Stimulated activated CD8-positive, alpha-beta memory T cell treated with anti-CD3 and anti-CD28 coated beads, Interleukin-4, amount 100 ng/mL, for 48 hours (primary cell): ENCODE results near the gene JDP2.

Source experiments
- DNase-seq: peaks from one replicate; pipeline ENCODE4 v3.0.0-alpha.2; 2020

JDP2 gene

DNA sequence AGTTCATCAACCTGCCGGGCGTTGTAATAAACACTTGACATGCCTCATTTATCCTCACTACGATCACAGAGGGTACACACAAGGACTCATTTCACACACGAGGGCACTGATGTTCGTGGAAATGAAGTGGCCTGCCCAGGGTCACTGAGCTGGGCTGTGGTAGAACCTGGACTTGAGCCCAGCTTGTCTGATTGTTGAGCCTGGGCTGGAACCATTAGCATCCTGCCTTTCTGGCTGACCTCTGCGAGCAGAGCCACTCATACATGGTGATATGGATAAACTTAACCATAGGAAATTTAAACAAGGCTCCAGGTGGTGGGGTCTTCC lies 16.6 kb upstream of the JDP2 start:
- no peak for DNase-seq

GRCh38 chr14:75413013-75413412 lies 14.8 kb upstream of the JDP2 start:
- no peak for DNase-seq

- DNase-seq: no peak
Measured at GRCh38 chr14:75417674-75418073, 10.1 kb upstream of the JDP2 start.

- DNase-seq: peak; percentile 79
Measured at GRCh38 chr14:75418850-75419768, 8.7 kb upstream of the JDP2 start.

GRCh38 chr14:75422169-75422568 lies 5.7 kb upstream of the JDP2 start:
- peak; percentile 32 for DNase-seq

DNA sequence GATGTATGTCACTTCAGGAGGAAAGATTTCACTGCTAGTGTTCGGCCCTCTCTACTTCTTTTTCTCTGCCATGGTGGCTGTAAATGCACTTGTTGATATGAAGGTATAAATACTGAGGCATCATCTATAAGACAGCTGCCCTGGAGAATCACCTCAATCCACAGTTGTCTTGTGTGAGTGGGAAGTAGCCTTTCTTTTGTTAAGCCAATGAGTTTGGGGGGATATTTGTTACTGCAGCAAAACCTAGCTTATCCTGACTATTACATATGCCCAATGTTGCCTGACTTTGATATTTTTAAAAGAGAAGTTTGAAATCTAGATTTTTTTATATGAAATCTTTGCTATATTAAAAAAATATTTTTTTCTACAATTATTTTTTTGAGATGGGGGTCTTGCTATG lies 3.3 kb upstream of the JDP2 start:
- no peak for DNase-seq

DNA sequence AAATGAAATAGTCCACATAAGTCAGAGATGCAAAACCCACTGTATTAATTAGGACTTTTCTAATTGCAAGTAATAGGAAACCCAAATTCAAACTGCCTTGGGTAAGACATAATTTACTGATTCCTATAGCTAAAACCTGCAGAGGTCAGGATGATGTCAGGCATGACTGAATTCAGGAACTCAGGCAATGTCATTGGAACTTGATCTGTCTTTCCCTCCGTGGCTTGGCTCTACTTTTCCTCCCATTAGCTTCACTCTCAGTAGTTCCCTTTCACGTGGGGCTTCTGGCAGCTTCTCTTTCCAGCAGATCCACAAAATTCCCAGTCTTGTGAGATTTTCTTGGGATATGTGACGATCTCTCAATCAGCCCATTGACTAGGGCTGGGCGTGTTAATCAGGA lies 2.4 kb upstream of the JDP2 start:
- no peak for DNase-seq

DNA sequence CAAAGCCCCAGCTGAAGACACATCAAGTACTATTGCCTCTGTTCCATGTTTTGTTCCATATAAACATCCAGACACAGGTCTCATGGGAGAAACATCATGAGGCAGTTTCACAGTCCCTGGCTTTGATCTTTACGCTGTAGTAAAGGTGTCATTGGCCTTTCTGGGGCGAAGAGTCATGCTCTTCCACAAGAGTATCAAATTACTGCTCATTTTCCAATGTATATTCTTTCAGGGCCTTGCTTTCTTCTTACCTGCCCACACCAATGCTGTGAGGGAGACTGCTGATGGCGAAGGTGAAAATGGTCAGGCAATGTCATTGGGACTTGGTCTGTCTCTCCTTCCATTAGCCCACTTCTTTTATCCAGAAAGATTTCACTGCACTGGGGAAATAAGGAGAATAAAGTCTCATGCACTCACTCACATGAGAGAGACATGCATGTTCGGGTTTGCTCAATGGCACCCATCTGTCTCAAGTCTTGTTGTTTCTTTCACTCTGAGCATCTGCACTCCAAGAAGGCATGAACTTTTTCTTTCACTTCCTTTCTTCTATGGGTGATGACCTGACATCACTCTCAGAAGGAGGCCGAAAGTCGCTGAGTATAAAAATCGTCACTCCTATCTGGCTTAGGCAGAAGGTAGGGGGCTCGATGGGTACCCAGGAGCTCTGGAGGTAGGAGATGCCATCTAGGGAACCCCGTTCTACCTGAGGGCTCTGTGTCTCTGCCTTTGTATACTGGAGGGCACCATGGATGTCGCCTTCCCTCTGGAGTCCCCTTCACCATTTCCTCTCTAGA lies 1.3 kb upstream of the JDP2 start:
- DNase-seq: no peak

- no peak for DNase-seq
Measured at GRCh38 chr14:75427126-75427481, 718 bp upstream of the JDP2 start.

DNA sequence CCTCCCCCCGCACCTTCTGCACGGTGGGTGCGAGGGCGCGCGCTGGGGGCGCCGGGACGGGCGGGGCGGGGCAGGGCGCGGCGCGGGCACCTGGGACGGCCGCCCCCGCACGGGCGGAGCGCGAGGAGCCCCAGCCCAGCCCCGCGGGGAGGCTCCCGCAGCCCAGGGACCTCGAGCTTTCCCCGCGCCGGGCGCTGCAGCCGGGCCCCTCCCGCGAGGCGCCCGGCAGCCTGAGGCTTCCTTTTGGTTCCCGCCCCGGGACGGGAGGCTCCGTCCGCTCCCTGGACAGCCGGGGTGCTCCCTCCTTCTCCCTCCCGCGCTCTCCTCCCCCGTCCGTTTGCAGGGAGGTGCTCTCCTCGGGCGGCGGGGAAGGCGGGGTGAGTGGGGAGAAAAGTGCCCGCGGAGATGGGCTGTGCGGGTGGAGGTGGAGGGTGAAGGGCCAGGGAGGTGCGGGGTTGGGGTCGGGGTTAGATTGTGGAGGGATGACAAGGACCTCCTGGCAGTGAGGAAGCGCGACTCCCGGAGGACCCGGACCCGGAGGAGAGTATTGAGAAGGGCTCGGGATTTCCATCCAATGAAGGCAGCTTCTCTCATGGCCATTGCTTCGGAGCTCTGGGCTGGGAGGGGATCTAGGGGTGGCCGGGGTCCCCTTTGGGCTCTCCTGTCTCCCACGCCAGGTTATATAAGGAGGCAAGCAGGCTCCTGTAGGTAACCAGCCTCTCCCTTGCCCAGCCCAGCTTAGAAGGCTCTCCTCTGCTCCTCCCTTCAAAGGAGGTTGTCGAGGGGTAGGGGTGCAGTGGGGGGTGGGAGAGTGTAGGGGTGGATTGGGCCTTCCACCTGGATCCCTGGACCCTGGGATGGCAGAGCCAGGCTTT lies 645 bp downstream of the JDP2 start:
- peak; percentile 31 for DNase-seq

- DNase-seq: no peak
Measured at GRCh38 chr14:75429562-75429961, 1.7 kb downstream of the JDP2 start.

GRCh38 chr14:75430116-75430515 lies 2.3 kb downstream of the JDP2 start:
- DNase-seq: no peak

GRCh38 chr14:75430526-75430925 lies 2.7 kb downstream of the JDP2 start:
- DNase-seq: no peak

GRCh38 chr14:75430976-75431375 lies 3.2 kb downstream of the JDP2 start:
- no peak for DNase-seq

- DNase-seq: no peak
Measured at GRCh38 chr14:75431827-75432226, 4.0 kb downstream of the JDP2 start.

DNA sequence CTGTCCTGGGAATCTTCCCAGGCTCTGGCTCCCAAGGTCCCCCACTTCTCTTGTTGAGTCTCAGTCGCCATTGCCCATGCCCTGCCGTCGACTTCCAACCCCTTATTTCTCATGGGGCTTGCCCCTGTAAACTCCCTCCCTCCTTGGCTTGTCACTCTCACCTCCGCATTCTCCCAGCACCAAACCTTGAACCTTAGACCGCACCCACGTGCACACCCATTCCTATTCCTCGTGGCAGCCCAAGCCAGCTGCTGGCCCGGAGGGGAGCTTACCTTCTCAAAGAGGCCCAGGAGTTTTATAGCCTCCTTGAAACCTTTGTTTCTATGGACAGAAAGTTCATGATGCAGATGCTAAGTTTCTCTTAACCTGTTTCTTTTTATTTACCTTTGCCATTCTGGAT lies 4.6 kb downstream of the JDP2 start:
- DNase-seq: no peak

DNA sequence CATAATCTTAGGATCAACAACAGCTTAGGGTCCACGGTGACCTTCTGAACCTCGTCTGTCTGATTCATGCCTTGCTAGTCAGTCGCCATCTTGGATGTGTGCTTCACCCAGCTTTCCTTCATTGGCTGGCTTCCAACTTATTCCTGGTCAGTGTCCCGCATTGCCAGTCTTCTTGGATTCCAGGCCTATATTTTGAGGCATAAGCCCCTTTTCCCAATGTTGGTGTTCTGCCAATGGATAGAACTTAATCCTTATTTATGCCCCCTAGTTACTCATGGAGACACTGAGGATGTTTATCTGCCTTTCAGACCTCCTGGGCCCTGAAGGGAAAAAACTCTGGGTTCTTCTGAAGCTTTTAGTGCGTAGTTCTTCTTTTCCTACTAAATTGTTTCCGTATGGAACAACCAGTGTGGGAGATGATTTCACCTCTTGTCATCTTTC lies 5.8 kb downstream of the JDP2 start:
- no peak for DNase-seq

DNA sequence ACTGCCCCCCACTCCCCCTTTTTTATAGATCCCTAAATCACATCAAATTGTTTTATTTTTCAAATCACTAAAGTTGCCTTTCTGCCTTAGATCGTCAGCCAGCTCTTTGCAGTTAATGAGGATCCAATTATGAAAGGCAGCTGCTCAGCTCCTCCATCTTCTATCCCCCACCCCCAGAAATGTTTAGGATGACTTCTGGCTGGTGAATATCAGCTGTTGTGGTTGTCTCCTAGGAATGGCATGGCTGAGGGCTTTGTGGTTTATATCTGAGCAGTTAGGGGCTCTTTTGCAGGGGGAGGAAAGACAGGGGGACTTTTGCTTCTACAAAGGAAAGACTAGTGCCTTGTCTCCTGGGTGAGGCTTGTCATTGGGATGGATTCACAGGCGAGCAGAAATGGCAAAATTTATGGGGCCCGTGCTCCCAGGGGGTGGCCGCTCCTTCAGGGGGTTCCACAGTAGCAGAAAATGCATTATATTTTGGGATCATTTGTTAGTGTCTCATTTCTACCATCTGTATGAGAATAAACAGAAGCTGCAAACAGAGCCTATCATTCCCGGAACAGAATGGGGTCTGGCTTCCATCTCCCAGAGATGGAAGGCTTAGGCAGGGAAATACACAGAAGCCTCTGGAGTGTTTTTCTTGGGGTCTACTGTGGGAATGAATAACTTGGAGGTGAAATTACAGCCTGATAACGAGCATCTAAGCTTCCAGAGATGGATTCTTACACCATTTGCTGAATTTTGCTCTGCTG lies 6.5 kb downstream of the JDP2 start:
- DNase-seq: no peak

- no peak for DNase-seq
Measured at GRCh38 chr14:75434890-75435248, 7.0 kb downstream of the JDP2 start.

DNA sequence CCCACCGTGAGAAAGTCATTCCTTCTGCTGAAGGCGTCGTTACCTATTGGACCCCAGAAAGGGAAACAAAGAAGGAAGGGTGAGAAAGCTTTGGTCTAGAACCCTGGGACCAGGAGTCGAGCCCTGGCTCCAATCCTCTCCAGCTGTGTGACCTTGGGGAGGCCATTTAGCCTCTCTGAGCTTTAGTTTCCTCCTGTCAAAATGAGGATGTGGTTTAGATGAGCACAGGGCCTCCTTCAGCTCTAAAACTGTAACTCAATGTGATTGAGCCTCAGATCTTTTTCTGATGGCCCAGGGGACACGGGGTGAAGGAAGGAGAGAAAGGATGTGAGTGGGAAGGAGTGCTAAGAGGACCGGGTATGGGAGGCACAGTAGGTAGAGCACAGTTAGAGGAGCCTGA lies 7.7 kb downstream of the JDP2 start:
- DNase-seq: no peak

- no peak for DNase-seq
Measured at GRCh38 chr14:75437201-75438143, 9.7 kb downstream of the JDP2 start.
